A549 (cell line): ENCODE results near the gene CNKSR1. TPM values are rescaled to one million over a fixed set of nuclear protein-coding genes. Genes with fewer than 3 reads are reported as not detected.
A peak's percentile ranks its signal among the peaks of the same experiment; 100 is the strongest.

Experiments
- ATAC-seq, 2 experiments: fragments of 200-7000 bp in 1 of 2; fragments of >200 bp in 1 of 2; cut with Nextera tagmentation in 1 of 2; cut with Tn5 transposase in 1 of 2; 3 replicates each; pipeline versions ENCODE4 v1.8.0 to v1.9.1; 2018 to 2020; ENCODE audit warnings: mild to moderate bottlenecking in 1 of 2, moderate library complexity in 1 of 2
- CTCF ChIA-PET: fragments of 300-600 bp; sonication (Branson Sonifier 250); formaldehyde crosslinking; extraction: SDS; loops from one replicate; lab custom pipeline; 2021; ENCODE audit warnings: antibody characterized with exemption, inconsistent platforms; lab: Yijun Ruan, JAX
- POLR2A ChIA-PET: fragments of 350-600 bp; formaldehyde crosslinking; extraction: SDS; loops from one replicate; lab custom pipeline; 2021; ENCODE audit warnings: antibody characterized with exemption, inconsistent platforms; lab: Yijun Ruan, JAX
- DNase-seq, 2 experiments: peaks; one replicate each; pipeline versions ENCODE4 v3.0.0 to v3.0.0-alpha.2; 2011 to 2016; ENCODE audit warnings: low read depth in 1 of 2, low spot score in 1 of 2
- FAIRE-seq: peaks from 2 replicates; lab custom pipeline; 2011; peaks lifted over from hg19 to GRCh38; lab: Jason Lieb, UNC
- H3K27ac ChIP-seq, 2 experiments: fragments of >200 bp; sonication (Bioruptor Twin); formaldehyde crosslinking; 3 replicates each; pipeline ENCODE4 v1.5.1; 2016 to 2017
- H3K4me1 ChIP-seq: fragments of >200 bp; sonication (Bioruptor Twin); formaldehyde crosslinking; 3 replicates; pipeline ENCODE4 v1.6.1; 2016
- H3K4me2 ChIP-seq: fragments of >200 bp; sonication (Bioruptor Twin); formaldehyde crosslinking; 3 replicates; pipeline ENCODE4 v1.6.1; 2016
- H3K4me3 ChIP-seq: fragments of >200 bp; sonication (Bioruptor Twin); formaldehyde crosslinking; 3 replicates; pipeline ENCODE4 v1.5.1; 2016
- H3K9me3 ChIP-seq: fragments of >200 bp; sonication (Bioruptor Twin); formaldehyde crosslinking; 3 replicates; pipeline ENCODE4 v1.6.1; 2016
- CBX2 ChIP-seq: fragments of 200-600 bp; sonication (generic); IDR thresholded peaks from 2 replicates; pipeline ENCODE4 v1.6.1; 2016; ENCODE audit warnings: low read depth, mild to moderate bottlenecking, borderline replicate concordance
- CEBPB ChIP-seq, 2 experiments: fragments of >200 bp in 1 of 2; sonication (Bioruptor Twin) in 1 of 2; formaldehyde crosslinking in 1 of 2; IDR thresholded peaks; 2 replicates each; pipeline ENCODE4 v1.6.1; 2012 to 2016
- EHF ChIP-seq: fragments of 250-450 bp; sonication (Bioruptor Pico); IDR thresholded peaks from 2 replicates; pipeline ENCODE4 v1.5.0; 2020; ENCODE audit warnings: mild to moderate bottlenecking
- EHMT2 ChIP-seq: fragments of 200-600 bp; sonication (generic); IDR thresholded peaks from 2 replicates; pipeline ENCODE4 v1.6.1; 2016; ENCODE audit warnings: antibody characterized with exemption, low read depth, mild to moderate bottlenecking, moderate library complexity
- FOSB ChIP-seq: fragments of 250-450 bp; sonication (Bioruptor Pico); IDR thresholded peaks from 2 replicates; pipeline ENCODE4 v1.5.0; 2020; ENCODE audit warnings: mild to moderate bottlenecking, moderate library complexity
- FOSL2 ChIP-seq, 2 experiments: fragments of 450-650 bp in 1 of 2; fragments of >200 bp in 1 of 2; sonication (Bioruptor Twin) in 1 of 2; formaldehyde crosslinking; IDR thresholded peaks; 2 replicates each; pipeline versions ENCODE4 v1.5.0 to v1.6.1; 2016 to 2020; ENCODE audit warnings: mild to moderate bottlenecking in 1 of 2, moderate library complexity in 1 of 2
- HOXB5 ChIP-seq: fragments of 250-450 bp; sonication (Bioruptor Pico); IDR thresholded peaks from 2 replicates; pipeline ENCODE4 v1.5.0; 2020; ENCODE audit warnings: mild to moderate bottlenecking, moderate library complexity
- MAZ ChIP-seq: fragments of 150-350 bp; IDR thresholded peaks from 2 replicates; pipeline ENCODE4 v1.6.1; 2014; ENCODE audit warnings: antibody characterized with exemption, low read depth, low read length, borderline replicate concordance
- MYC ChIP-seq: IDR thresholded peaks from 2 replicates; pipeline ENCODE4 v1.6.1; 2012; ENCODE audit warnings: mild to moderate bottlenecking, inconsistent platforms, low read length, improper control_type of control experiment, borderline replicate concordance
- NFE2L2 ChIP-seq: fragments of 150-350 bp; conservative IDR thresholded peaks from 2 replicates; pipeline ENCODE4 v1.6.1; 2014; ENCODE audit warnings: low read length
- POLR2A ChIP-seq: IDR thresholded peaks from 2 replicates; pipeline ENCODE4 v1.6.1; 2012; ENCODE audit warnings: mild to moderate bottlenecking, low read length
- RAD21 ChIP-seq, 2 experiments: fragments of >200 bp in 1 of 2; sonication (Bioruptor Twin) in 1 of 2; formaldehyde crosslinking in 1 of 2; IDR thresholded peaks in 1 of 2; conservative IDR thresholded peaks in 1 of 2; 2 replicates in 1 of 2; 3 replicates in 1 of 2; pipeline ENCODE4 v1.6.1; 2012 to 2018; ENCODE audit warnings: inconsistent platforms in 1 of 2
- RFX5 ChIP-seq: fragments of 450-650 bp; IDR thresholded peaks from 2 replicates; pipeline ENCODE4 v1.7.1; 2014; ENCODE audit warnings: antibody characterized with exemption, mild to moderate bottlenecking, moderate library complexity
- ZNF302 ChIP-seq: fragments of 250-450 bp; sonication (Bioruptor Pico); IDR thresholded peaks from 2 replicates; pipeline ENCODE4 v1.9.0; 2021; ENCODE audit warnings: inconsistent platforms, mild to moderate bottlenecking, moderate library complexity
- ZSCAN20 ChIP-seq: fragments of 250-450 bp; sonication (Bioruptor Pico); IDR thresholded peaks from 2 replicates; pipeline ENCODE4 v1.8.0; 2022; ENCODE audit warnings: mild to moderate bottlenecking, moderate library complexity
- WGBS: methylation state at CpG from one replicate; pipeline ENCODE4 v1.1.6; 2017; ENCODE audit errors: missing lambda C conversion rate; 5-methylcytosine and 5-hydroxymethylcytosine counted together
- polyA plus RNA-seq, 4 experiments: library from polyadenylated mRNA; depleted of rRNA in 3 of 4; stranded (reverse); fragments of >200 nt; fragmentation: RNase III in 1 of 4; extraction: RNeasy Plus Mini Kit Qiagen cat#74134 plus additional on column Dnase treatment in 1 of 4; gene quantifications; 2 replicates in 3 of 4; 3 replicates in 1 of 4; pipeline ENCODE4 v1.2.3, GENCODE V29; 2011 to 2017
- TF ChIP-seq, protein P1 (sequence below): IDR thresholded peaks from 2 replicates; pipeline ENCODE4 v1.6.1; 2012
- TF ChIP-seq, protein P2 (sequence below): fragments of >200 bp; sonication (Bioruptor Twin); formaldehyde crosslinking; IDR thresholded peaks from 3 replicates; pipeline ENCODE4 v1.5.1; 2016

CNKSR1 gene
- polyA plus RNA-seq, 2 of the 4 experiments (the other 2 are of a cell fraction), result 0.17 to 0.32 TPM

DNA sequence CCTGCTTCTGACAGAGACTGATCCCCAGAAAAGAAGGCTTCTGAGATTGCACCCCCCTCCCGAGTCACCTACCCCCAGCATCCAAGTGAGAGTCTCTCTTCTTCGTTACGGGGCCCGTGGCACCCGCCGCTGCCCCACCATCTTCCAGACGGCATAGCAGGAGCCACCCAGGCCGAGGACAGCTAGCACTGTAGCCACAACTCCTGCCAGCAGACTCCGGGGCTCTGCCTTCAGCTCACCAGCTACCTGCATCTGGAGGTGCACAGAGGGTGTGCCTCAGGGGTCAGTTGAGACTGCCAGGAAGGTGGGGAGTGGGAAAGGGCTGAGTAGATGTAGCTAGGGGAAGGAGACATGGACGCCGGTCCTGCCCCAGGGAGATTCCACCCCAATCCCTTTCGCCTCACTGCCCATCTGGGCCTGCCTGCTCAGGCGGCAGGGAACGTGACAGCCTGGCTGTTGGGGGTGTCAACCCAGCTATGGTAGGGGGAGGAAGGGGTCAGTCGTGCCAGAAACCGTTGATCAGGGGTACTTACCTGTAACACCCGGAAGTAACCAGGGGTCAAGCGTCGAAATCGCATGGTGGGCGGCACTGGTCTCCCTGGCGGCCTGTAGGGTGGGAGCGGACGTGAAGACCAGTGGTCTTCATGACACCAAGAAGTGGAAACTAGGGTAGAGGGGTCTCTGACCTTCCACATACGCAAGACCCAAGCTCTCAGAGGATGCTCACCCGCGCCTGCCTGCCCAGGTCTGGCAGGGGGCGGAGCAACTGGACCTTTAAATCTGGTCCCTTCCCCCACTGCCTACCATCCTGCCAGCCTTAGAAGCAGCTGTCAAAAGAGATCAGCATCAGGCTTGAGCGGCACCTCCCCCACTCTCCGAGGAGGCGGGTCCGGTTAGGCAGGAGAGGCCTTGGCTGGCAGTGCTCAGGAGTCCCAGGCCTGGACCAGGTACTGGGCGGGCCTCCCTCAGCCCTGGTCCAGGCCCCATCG is 5.9 kb upstream of the CNKSR1 start, which contains the start of gene ZNF593OS:
TSS of gene ZNF593OS (minus strand) at position 749 of the 989 bp plus-strand sequence. CDS start at position 578, 171 bp downstream.
- ATAC-seq (no peak), FAIRE-seq (no peak), DNase-seq (no peak)
- Histone ChIP-seq H3K4me2 (peak within 1 kb of the TSS; percentile 87), H3K4me1 (peaks cover 7% of the 10 kb centered on the region; the same call in 2 of the 3 replicates), H3K27ac (peak within 1 kb of the TSS in 1 of 2 experiments; percentile 99; a peak in 3 of 6 replicates), H3K9me3 (no peaks in the 10 kb centered on the region), H3K4me3 (peak within 1 kb of the TSS; percentile 95)
- ChIA-PET CTCF (interaction anchor here (1.2 to 3.7 kb wide), 9 partner anchors 8 to 135 kb away, joined by 3 to 33 read pairs (median 6); partner anchors contain the start of genes CATSPER4, CEP85 and CNKSR1), POLR2A (no interaction called here)
- no peak for TF ChIP-seq EHMT2
- TF ChIP-seq, protein P1, sequence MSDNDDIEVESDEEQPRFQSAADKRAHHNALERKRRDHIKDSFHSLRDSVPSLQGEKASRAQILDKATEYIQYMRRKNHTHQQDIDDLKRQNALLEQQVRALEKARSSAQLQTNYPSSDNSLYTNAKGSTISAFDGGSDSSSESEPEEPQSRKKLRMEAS, result no peak
- WGBS, result 90% methylated on average over 24 of the region's 34 CpGs

DNA sequence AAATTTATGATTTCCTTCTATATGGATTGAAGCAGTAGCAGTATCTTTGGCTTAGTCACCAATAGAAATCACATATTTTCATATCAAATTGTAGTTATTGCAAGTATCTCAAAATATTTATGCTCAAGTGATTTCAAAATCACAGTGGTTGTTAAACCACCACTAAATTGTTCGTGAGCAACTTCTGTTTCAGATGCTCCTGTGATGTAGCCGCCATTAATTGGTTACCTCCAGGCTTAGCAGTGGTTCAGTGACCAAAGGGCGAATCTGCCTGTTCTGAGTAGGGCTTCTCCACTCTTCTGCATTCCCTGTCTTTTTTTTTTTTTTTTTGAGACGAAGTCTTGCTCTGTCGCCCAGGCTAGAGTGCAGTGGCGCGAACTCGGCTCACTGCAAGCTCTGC is 1.9 kb upstream of the CNKSR1 start:
- Histone ChIP-seq H3K4me3 (no peak overlapping the region), H3K4me1 (peaks cover 7% of the 10 kb centered on the region; the same call in 2 of the 3 replicates), H3K4me2 (no peak overlapping the region), H3K9me3 (no peaks in the 10 kb centered on the region), H3K27ac (no peak overlapping the region)
- no peak for FAIRE-seq
- no peak for DNase-seq
- TF ChIP-seq FOSB (CRISPR knock-in tag) (no peak), POLR2A (no peak), ZSCAN20 (CRISPR knock-in tag) (no peak), HOXB5 (CRISPR knock-in tag) (no peak)
- ATAC-seq, result no peak
- POLR2A ChIA-PET, result no interaction called here
- WGBS, result 96% methylated on average over 8 of the region's 8 CpGs
- CTCF ChIA-PET, result interaction anchor here (1.0 to 1.1 kb wide), 2 partner anchors 10 to 30 kb away, joined by 3 read pairs; no protein-coding TSS in a partner anchor

DNA sequence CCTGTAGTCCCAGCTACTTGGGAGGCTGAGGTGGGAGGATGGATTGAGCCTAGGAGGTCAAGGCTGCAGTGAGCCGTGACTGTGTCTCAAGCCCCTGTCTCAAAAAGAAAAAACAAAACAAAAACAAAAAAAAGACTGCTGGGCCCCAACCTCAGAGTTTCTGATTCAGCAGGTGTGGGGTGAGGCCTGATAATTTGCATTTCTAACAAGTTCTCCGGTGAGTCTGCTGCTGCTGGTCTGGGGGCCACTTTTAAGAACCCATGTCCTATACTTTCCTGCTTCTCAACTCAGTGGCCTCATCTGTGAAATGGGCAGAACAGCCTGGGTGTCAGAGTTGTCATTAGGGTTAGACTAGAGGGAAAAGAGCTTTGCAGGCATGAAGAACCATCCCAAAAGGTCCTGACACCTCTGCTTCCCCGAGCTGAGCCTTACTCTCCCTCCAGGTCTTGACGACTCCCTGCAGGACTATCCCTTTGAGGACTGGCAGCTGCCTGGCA is 2.8 kb downstream of the CNKSR1 start:
- FAIRE-seq (no peak), DNase-seq (no peak), ATAC-seq (no peak)
- H3K9me3 ChIP-seq, result no peaks in the 10 kb centered on the region
- no peak overlapping the region for H3K4me3 ChIP-seq
- no peak overlapping the region for H3K4me2 ChIP-seq
- H3K27ac ChIP-seq, result no peak overlapping the region
- WGBS, result 58% methylated on average over 4 of the region's 4 CpGs
- CTCF ChIA-PET, result interaction anchor here (1.0 to 4.7 kb wide), 4 partner anchors 10 to 54 kb away, joined by 3 to 22 read pairs (median 7); partner anchors contain the start of genes CEP85 and ZNF593
- POLR2A ChIA-PET, result interaction anchor here (1.4 kb wide), 1 partner anchor 54 kb away, joined by 3 read pairs; the partner anchor contains the start of gene CEP85
- TF ChIP-seq MAZ, result no peak
- no peak for TF ChIP-seq RAD21 (conservative IDR thresholded peaks at IDR 0.05 in 1 of 2, IDR thresholded peaks at IDR 0.05 in 1 of 2)
- no peaks in the 10 kb centered on the region for H3K4me1 ChIP-seq

DNA sequence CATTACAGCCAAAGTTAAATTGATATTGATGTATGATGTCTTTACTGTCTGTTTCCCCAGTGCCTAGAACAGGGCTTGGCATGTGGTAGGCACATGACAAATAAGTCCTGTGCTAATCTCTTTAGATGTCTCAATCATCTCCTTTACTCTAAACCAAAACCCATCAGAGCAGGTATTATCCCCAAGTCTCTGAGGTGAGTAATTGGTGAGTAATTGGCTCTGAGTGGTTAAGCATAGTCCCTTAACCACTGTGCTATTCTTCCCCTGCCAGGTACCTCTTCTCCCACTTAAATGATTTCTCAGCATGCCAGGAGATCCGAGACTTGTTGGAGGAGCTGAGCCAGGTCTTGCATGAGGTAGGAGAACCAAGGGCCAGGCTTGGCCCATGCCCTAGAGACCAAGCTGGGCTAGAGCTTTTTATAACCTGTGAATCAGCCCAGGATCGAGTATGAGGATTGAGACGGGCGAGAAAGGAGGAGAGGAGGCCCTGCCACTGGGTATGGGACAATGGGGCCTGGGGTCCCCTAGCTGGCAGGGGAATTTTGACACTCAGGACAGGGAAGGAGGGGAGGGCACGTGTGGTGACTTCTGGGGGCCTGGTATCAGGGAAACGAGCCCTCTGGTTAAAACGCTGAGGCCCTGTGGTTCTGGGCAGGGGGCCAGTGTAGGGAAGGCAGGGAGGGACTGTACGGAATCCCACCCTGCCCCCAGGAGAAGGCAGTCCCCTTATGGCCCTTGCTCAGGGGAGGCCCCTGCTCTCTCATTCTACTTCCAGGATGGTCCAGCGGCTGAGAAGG is 4.5 kb downstream of the CNKSR1 start:
- Histone ChIP-seq H3K4me3 (no peak overlapping the region), H3K9me3 (no peaks in the 10 kb centered on the region), H3K4me1 (no peaks in the 10 kb centered on the region), H3K27ac (no peak overlapping the region)
- TF ChIP-seq MYC, result no peak
- no peak for TF ChIP-seq EHF
- TF ChIP-seq, all 56 proteins: peak for 0
- no peak for FAIRE-seq
- no peak for ATAC-seq
- DNase-seq, result no peak
- POLR2A ChIA-PET, result no interaction called here
- CTCF ChIA-PET, result interaction anchor here (2.9 to 4.7 kb wide), 2 partner anchors 12 to 52 kb away, joined by 10 to 22 read pairs; partner anchors contain the start of genes CEP85 and ZNF593
- no peak overlapping the region for H3K4me2 ChIP-seq
- WGBS, result 69% methylated on average over 8 of the region's 9 CpGs

DNA sequence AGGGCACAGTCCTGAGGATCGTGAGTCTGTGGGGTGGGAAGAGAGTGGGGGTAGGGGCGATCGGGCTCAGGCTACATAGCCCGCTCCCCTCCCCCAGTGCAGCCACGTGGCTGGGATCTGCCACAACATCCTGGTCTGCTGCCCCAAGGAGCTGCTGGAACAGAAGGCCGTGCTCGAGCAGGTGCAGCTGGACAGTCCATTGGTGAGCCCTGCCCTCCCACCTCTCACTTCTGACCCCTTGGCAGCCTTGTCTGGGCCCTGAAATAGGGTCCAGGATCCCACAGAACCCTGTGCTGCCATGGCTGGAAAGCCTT is 5.0 kb downstream of the CNKSR1 start:
- no peak for FAIRE-seq
- H3K4me1 ChIP-seq, result no peaks in the 10 kb centered on the region
- TF ChIP-seq ZNF302 (no peak), RFX5 (no peak), CEBPB (IDR thresholded peaks at IDR 0.05) (no peak), NFE2L2 (no peak), FOSL2 (IDR thresholded peaks at IDR 0.05) (no peak), FOSL2 (CRISPR knock-in tag; IDR thresholded peaks at IDR 0.05) (no peak), CBX2 (no peak)
- TF ChIP-seq, protein P2, sequence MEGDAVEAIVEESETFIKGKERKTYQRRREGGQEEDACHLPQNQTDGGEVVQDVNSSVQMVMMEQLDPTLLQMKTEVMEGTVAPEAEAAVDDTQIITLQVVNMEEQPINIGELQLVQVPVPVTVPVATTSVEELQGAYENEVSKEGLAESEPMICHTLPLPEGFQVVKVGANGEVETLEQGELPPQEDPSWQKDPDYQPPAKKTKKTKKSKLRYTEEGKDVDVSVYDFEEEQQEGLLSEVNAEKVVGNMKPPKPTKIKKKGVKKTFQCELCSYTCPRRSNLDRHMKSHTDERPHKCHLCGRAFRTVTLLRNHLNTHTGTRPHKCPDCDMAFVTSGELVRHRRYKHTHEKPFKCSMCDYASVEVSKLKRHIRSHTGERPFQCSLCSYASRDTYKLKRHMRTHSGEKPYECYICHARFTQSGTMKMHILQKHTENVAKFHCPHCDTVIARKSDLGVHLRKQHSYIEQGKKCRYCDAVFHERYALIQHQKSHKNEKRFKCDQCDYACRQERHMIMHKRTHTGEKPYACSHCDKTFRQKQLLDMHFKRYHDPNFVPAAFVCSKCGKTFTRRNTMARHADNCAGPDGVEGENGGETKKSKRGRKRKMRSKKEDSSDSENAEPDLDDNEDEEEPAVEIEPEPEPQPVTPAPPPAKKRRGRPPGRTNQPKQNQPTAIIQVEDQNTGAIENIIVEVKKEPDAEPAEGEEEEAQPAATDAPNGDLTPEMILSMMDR, result no peak
- TF ChIP-seq, protein P1, result no peak
- TF ChIP-seq, all 56 proteins: peak for 0
- Histone ChIP-seq H3K27ac (no peak overlapping the region), H3K9me3 (no peaks in the 10 kb centered on the region), H3K4me2 (no peak overlapping the region), H3K4me3 (no peak overlapping the region)
- DNase-seq (no peak), ATAC-seq (no peak)
- POLR2A ChIA-PET, result no interaction called here
- 81% methylated on average over 6 of the region's 7 CpGs for WGBS
- CTCF ChIA-PET, result interaction anchor here (2.9 kb wide), 1 partner anchor 52 kb away, joined by 10 read pairs; the partner anchor contains the start of gene CEP85
